CD4-positive, alpha-beta T cell treated with Interleukin-6 for 4 hours (primary cell): ENCODE data around the gene KRT77.
A peak's percentile ranks its signal among the peaks of the same experiment; 100 is the strongest.

ENCODE experiments used
- DNase-seq: peaks from one replicate; pipeline ENCODE4 v3.0.0-alpha.2; 2020; ENCODE audit warnings: mixed read lengths

Gene KRT77

GRCh38 chr12:52650520-52651081 is 52.7 kb downstream of the KRT77 start:
- DNase-seq: no peak

GRCh38 chr12:52649066-52649465 is 54.3 kb downstream of the KRT77 start:
- no peak for DNase-seq

GRCh38 chr12:52648012-52648550 is 55.2 kb downstream of the KRT77 start:
- no peak for DNase-seq

DNA sequence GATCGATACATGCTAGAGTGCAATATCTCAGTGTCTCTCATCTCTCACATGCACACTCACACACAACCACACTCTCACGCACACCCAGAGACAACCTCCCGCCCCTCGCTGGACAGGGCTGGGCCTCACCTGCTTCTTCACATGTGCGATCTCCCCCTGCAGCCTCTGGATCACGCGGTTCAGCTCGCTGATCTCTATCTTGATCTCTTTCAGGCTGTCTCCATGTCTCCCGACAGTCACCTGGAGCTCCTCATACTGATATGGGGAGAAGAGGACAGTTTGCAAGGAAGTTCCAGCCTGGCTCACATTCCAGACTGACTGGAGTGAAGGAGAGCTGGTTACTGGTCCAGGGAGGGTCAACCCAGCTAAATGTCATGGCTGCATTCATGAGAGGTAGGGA is 55.7 kb downstream of the KRT77 start:
- no peak for DNase-seq

- DNase-seq: no peak
Observed at GRCh38 chr12:52646613-52647012, 56.7 kb downstream of the KRT77 start.

- DNase-seq: no peak
Observed at GRCh38 chr12:52645982-52646381, 57.3 kb downstream of the KRT77 start.

DNA sequence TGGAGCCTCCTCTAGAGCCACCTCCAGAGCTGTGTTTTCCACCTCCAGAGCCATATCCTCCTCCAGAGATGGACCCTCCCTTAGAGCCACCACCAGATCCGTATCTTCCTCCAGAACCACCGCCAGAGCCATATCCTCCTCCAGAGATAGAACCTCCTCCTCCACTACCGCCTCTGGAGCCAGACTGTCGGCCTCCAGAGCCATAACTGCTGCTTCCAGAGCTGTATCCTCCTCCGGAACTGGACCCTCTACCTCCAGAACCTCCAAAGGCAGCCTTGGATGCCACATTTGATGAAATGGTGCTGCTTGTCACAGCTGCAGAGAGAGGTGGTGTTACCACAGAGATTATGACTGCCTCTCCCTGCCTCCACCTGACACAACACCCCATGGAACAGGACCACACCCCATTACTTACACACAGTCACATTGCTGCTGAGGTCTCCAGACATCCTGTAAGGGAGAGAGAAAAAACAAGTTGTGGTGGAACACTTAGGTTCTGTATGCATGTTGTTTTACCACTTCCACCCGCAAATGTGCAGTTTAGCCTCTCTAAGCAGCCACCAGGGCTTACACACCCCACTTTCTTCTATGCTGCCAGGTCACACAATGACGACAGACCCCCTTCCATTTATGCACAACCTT is 58.1 kb downstream of the KRT77 start:
- peak; percentile 63 for DNase-seq

- DNase-seq: no peak
Observed at GRCh38 chr12:52644078-52644415, 59.3 kb downstream of the KRT77 start.

- DNase-seq: no peak
Observed at GRCh38 chr12:52643233-52644077, 59.9 kb downstream of the KRT77 start.

GRCh38 chr12:52641468-52641867 is 61.9 kb downstream of the KRT77 start:
- no peak for DNase-seq
